MV-4-11 (cell line): ENCODE data around the gene IL11.
"Not testable (repeated sequence)": the region's sequence is repeated elsewhere in the genome, so short reads cannot be mapped to it uniquely, and the experiment has no call there.

ENCODE experiments used
- DNase-seq: peaks from one replicate; lab custom pipeline; 2025; lab: John Stamatoyannopoulos, UW

Gene IL11

DNA sequence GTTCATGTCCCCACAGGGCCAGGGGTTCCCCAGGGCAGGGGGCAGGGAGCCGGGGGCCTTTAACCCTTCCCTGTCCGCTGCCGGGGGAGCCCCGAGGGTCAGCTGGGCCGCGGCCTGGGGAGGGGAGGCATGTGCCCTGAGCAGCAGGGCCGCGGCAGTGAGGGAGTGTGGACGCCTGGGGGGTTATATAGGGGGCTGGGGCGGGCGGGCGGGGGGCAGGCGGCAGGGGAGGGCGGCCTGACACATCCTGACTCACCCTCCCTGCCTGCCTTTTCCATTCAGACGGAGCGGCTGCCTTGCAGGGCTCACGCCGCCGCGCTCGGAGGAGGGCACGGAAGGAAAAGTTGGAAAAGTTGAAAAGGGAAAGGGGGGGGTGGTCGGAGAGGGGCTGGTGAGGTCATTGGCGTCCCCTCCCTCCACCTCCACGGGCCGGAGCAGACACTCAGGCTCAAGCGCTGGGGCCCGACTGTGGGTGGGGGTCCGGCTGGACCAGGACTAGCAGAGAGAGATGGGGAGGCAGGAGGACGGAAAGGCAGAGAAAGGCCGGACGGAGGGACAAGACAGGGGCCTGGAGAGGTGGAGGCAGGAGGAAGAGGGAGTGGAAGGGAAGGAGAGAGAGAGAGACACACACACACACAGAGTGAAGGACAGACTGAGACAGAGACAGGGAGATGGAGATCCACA is at the start of gene IL11:
Gene IL11, minus strand, starts transcription at position 159 of the 684 bp plus-strand sequence. Its CDS starts 153 bp downstream, at position 6.
- no peak for DNase-seq

- no peak for DNase-seq
These were observed 49.5 kb upstream of the IL11 start for GRCh38 chr19:55419624-55420236.

DNA sequence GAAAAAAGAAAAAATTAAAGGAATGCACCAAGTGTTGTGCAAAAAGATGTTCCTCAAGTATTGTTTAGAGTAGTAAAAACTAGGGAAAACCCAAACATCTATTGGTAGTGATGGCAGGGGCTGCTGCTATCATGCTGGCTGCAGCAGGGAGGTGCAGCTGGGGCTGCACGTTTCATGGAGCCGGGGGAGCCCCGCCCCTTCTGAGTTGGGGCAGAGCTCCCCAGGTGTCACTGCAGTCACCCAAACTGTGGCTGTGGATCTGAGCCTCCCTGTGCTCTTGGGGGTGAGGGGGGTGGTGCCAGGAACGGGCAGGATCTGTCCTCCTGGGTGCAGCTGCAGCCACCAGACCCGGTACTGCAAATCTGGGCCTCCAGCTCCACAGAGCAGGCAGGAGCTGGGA is 48.8 kb upstream of the IL11 start:
- DNase-seq: no peak

DNA sequence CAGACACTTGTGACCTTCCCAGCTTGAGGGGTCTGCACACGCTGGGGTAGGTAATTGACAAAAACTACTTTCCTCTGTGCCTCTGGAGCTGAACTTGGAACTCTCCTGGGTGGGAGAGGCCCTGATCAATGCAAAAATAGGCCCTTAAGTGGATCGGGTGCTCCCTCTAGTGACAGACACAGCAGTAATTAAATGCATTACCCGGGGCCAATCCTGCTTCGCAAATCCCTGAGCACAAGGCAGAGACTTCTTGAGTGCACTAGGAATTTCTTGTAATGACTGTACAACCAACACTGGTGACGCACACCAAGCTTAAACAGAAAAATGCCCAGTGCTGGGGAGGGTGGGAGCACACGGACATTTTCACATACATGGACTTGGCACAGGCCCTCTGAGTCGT is 47.9 kb upstream of the IL11 start:
- peak; percentile 72 for DNase-seq

DNA sequence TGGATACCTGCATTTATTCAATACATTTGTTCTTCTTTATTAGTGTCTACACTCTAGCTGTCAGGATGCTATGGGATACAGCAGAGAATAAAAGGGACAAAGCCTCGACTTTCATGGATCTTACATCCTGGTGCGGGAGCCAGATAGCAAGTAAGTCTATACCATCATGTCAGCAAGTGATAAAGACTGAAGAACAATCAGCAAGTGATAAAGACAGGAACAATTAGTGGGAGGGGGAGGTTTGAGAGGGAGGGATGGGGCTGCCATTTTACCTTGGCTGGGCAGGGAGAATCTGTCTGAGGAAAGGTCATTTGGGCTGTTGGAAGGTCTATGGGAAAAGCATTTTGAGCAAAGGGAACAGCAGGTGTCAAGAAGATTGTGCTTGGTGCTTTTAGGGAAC is 39.9 kb upstream of the IL11 start:
- no peak for DNase-seq

GRCh38 chr19:55409179-55409578 is 38.9 kb upstream of the IL11 start:
- not testable (repeated sequence) for DNase-seq

DNA sequence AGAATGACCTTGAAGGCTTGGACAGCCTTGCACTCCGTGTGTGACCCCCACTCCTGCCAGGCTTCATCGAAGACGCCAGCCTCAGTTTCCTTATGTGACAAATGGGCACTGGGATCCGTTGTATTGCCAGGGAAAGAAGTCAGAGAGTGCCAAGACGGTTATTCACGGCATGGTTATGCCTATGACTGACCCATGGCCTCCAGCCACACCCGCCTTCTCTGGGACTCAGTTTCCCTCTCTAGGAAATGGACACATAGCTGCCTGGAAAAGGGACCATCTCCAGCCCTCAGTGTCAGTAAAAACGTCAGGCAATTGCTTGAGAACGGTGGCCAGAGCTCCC is 38.2 kb upstream of the IL11 start:
- DNase-seq: no peak

DNA sequence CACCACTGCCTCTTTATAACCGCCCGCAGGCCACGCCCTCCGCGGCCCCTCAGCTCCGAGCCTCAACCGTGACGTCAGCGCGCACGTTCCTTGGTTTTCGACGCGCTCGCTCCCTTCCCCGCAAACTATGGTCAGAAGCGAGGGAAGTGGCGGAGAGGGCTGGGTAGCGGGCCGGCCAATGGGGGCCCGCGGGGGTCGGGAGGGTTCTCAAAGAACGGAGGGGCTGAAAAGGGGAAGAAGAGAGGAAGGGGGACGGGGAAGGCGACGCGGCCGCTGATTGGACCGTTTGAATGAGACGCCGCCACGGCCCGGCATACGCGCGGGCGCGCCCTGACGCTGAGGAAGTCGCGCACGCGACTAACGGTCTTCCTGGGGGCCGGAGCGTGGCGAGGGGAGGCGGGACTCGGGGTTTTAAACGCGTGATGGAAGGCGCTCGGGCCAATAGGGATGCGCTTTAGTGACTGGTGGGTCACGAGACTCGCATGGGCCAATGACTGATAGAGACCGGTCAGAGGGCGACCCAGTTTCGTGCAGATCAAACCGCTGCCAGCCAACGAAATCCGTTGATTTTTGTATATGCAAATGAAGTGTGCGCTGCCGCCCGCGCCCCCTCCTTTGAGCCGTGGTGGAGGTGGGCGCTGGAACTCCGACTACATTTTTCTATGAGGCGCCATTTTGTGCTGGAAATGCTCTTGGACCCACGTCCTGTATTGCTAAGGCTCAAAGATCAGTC is 37.7 kb upstream of the IL11 start:
- peak; percentile 100 for DNase-seq

DNA sequence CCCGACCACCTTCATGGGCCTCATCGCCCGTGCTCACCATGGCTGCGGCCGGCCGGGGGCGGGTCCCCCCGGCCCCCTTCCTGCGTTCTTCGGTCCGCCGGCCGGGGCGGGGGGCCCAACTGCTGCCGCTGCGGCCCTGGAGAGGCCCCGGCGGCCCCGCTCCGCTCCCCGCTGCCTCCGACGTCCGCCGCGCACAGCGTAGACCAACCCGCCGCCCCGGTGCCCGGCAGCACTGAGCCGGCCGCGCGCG is 37.2 kb upstream of the IL11 start, which contains the start of gene UBE2S:
Gene UBE2S, minus strand, starts transcription at position 239 of the 250 bp plus-strand sequence. Its CDS starts 199 bp downstream, at position 40.
- not testable (repeated sequence) for DNase-seq

DNA sequence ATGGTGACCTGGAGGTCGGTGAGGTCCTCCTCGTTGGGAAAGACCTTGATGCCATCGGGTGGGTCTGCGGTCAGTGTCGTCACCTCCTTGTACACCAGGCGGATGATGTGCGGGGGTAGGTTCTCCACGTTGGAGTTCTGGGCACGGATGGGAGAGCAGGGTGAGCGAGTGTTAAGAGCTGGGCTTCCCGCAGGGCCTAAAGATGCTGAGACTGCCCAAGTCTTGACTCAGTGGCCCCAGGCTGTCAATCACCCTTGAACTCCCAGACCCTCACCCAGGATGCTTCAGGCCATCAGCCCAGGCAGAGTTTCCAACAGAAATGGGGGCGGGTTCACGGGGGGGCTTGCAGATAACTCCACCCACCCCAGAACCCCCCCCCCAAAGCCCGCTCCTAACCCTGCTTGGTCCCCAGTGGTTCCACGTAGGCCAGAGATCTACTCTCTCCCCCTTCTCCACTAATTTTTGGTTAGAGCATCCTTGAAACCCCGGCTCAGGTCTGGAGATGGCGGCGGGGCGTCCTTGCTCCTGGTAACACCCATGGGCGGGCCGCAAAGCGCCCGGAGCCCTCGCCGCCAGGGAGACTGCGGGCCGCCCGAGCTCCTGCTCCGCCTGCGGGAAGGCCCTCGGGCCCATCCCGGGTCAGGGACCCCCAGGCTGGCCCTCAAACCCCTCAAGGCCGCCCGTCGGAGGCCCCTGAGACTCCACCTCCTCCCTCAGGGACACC is 36.7 kb upstream of the IL11 start:
- peak; percentile 43 for DNase-seq

- DNase-seq: no peak
These were observed 36.0 kb upstream of the IL11 start for GRCh38 chr19:55406091-55406825.

- DNase-seq: no peak
These were observed 35.4 kb upstream of the IL11 start for GRCh38 chr19:55405638-55406037.

DNA sequence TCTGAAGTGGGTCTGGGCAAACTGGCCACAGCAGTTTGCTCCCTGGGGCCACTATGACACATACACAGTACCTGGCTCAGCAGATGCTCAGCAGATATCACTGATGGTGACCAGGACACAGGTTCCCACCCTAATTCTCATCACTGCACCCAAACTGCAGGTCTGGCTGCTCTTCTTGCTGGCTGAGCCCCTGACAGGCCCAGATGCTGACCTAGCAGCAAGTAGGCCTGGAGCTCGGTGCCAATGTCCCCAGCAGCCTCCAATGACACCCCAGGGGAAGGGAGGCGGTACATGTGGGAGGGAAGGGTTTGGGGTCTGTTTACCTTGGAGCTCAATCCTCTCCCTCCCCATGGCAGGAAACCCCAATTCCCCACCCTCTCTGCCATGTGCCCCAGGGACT is 32.2 kb upstream of the IL11 start:
- DNase-seq: no peak

- not testable (repeated sequence) for DNase-seq
These were observed 31.1 kb upstream of the IL11 start for GRCh38 chr19:55401390-55401789.

DNA sequence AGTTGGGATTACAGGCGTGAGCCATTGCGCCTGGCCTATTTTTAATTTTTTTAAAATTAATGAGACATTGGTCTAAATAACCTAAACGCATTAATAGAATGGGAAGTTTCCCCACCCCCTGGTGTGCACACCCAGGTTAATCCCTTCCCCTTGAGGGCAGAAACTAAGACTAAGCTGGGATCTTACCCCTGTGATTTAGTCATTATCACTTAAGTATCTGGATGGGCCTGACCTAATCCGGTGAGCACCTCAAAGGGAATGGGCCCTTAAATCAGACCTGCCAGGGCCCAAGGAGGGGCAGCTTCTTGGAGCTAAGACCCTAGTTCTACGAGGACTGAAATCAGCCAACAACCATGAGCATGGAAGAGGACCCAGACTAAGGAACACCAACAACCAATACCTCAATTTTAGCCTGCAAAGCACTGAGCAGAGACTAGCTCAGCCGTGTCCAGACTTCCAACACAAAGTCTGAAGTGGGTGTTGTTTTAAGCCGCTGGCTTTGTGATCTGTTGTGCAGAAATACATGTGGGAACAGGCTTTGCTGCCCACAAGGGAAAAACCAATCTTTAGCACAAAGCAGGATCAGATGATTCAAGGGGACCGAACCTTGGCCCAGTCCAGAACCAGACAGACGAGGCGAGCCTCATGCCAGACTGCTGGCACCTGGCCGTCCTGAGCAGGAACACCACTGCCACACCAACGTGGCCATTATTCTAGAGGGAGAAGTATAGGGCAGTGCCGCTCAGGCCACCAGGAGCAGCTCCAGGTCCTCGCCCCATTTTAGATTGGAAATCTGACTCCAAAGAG is 30.2 kb upstream of the IL11 start:
- no peak for DNase-seq

- DNase-seq: peak; percentile 84
These were observed 28.1 kb upstream of the IL11 start for GRCh38 chr19:55398200-55398925.

DNA sequence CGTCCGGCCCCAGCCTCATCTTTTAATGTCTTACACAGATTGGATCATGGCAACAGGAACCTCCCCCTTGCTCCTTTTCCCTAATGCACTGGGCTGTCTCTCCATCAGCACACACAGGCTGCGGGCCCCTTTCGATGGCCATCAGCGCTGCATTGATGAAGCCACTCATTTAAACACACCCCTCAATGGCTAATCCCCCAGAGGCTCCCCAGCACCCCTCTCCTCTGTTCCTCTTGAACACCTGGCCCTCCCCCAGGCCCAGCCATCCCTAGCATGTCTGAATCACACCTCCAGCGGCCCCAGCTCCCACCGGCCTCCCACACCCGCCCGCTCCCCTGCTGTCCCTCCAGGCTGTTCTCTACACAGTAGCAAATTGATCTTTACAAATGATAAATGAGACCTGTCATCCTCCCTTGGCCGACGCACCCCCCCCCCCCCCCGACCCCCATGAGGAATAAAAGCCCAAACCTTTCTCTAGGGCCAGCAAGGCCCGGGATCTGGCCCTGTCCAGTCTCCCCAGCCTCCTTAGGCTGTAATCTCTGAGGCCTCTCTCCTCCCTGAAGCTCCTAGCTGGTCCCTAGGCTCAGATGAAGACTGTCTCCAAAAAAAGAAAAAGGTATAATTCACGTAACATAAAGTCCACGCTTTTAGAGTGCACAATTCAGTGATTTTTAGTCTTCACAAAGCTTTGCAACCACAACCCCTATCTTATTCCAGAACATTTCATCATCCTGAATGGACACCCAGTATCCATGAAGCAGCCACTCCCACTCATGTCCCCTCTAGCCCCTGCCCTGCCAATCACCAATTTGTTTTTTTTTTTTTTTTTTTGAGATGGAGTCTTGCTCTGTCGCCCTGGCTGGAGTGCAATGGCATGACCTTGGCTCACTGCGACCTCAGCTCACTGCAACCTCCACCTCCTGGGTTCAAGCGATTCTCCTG is 22.8 kb upstream of the IL11 start:
- DNase-seq: no peak

GRCh38 chr19:55391702-55392615 is 21.7 kb upstream of the IL11 start:
- no peak for DNase-seq
